HG03097 (cell line): ENCODE data around the gene NAE1.

Experiments used
- ATAC-seq: cut with Tn5 transposase; IDR thresholded peaks from one replicate; pipeline ENCODE4 v1.9.1; 2021; ENCODE audit not compliant: unreplicated experiment, low FRiP score

The NAE1 gene

DNA sequence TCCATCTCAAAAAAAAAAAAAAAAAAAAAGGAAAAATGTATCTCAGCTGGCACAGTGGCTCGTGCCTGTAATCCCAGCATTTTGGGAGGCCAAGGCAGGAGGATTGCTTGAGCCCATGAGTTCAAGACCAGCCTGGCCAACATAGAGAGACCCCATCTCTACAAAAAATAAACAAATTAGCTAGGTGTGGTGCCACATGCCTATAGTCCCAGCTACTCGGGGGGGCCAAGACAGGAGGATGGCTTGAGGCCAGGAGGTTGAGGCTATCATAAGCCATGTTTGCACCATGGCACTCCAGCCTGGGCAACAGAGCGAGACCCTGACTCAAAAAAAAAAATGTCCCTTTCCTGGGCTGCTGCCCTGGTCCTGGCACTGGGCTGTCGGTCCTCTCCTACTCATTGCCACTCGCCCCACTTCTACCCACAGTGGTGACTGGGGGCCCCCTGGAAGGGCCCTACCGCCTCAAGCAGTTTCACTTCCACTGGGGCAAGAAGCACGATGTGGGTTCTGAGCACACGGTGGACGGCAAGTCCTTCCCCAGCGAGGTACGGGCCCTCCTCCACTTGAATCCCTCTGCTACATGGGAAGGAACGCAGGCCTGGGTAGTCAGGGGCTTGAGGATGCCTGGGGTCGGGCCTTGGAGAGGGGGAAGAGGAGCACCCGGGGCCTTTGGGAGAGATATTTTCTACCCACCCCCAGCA lies 19.5 kb upstream of the NAE1 start:
- ATAC-seq = no peak

DNA sequence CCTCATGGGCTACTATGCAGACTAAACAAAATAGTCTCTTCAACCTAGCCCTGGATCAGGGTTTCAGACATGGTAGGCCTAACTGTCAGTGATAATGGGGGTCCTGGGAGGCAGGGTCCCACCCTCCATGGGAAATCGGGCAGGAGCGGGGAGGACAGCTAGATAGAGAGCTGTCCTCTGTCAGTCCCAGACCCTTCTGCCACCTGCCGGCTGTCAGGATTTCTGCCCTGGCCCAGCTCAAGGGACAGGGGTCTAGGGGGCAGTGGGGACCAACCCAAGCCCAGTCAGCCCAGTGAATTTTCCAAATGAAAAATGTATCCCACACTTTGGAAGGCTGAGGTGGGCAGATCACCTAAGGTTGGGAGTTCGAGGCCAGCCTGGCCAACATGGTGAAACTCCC lies 18.8 kb upstream of the NAE1 start:
- no peak for ATAC-seq

DNA sequence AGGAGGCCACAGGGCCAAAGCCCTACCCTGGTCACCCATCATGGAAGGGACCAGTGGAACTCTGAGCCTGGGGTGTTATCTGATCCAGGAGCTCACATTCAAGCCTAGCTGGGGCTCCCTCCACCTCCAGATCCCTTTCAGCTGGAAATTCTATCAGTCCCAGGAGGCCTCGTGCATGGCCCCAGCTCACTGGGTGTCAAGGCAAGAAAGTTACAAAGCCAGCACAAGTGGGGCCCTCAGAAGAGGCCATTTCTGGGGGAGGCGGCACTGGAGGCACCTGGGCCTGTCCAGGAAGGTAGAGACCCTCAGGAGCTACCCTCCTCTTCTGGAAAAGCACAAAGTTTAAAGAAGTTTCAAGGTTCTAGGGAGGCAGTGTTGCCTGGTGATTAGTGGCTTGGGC lies 18.2 kb upstream of the NAE1 start:
- ATAC-seq = no peak

DNA sequence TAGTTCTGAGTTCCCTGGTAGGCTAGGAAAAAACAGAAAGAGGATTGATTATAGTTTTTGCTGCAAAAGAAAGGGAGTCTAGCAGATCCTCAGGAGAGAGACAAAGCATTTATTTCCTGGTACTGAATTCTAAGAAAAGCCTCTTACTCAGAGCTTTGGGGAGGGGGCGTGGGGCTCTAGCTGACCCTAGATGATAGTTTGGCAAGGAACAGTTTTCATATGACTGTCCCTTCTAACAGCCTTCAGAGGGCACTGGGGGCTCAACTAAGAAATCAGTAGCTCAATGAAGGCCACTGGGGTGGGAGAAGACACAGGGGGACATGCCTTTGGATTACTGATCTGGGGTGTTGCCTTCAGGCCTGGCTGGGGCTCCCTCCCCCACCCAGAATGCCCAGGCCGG lies 17.4 kb upstream of the NAE1 start:
- no peak for ATAC-seq

DNA sequence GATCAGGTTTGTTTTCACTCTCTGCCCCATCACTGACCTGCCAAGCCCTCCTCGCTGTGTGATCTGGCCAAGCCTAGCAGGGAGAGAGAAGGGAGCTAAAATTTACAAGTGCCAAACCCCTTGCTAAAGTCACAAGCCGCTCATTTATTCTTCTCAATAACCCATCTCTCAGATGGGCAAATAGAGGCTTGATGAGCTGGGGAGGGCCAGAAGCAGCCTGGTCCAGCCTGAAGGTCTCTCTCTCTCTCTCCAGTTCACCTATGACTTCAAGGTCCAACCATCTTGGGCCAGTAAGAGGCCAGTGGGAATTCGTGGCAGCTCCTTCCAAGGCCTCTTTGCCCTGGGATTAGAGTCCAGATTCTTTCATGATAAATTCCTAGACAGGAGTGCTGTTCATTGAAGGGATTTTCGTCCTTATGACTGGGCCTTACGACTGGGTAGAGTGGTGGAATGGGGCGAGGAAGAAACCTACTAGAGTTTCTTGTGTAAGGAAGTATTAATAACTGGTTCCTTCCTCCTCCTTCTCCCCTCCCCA lies 16.8 kb upstream of the NAE1 start:
- ATAC-seq = no peak

DNA sequence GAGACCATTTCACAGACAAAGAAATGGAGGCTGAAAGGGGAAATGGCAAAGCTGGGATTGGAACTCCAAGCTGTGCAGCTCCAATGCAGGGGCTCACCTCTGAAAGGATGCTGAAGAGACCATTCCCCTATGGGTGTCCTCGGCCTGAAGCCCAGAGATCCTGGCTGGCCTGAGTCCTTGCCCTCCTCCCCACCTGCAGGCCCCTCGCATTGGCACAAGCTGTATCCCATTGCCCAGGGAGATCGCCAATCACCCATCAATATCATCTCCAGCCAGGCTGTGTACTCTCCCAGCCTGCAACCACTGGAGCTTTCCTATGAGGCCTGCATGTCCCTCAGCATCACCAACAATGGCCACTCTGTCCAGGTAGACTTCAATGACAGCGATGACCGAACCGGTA lies 16.1 kb upstream of the NAE1 start:
- no peak for ATAC-seq

DNA sequence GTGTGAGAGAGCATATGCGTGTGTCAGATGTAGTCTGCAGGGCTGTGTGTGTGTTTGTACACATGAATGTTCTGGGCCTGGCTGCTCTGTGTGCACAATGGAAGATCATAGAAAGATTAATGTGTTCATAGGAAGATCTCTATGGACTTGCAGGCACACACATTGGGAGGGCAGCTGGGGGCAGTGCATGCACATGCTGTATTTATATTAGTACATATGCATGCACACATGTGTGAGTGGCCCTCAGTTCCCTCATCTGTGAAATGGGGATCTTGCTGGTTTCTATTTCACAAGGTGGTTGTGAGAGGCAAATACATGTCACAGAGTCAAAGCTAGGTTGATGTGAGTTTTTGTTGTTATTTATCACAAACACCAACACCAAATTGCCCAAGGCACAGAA lies 15.5 kb upstream of the NAE1 start:
- ATAC-seq = no peak

DNA sequence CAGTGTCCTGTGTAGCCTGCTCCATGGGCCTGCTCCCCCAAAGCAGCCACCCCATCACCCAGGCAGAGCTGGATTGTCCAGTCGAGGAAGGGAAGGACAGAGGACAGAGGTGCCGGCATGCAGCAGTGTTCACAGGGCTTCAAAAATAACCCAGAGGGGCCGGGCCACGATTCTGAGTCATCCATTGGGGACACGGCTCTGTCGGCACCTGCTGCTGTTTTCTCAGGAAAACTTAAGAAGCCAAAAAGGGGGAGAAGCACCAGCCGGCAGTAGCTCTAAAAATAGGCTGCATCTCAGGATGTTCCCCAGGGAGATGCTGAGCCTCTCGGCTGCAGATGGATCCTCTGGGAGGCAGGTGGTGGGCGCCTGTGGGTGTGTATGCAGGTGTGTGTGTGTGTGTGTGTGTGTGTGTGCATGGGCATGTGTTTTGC lies 15.0 kb upstream of the NAE1 start:
- ATAC-seq = no peak

DNA sequence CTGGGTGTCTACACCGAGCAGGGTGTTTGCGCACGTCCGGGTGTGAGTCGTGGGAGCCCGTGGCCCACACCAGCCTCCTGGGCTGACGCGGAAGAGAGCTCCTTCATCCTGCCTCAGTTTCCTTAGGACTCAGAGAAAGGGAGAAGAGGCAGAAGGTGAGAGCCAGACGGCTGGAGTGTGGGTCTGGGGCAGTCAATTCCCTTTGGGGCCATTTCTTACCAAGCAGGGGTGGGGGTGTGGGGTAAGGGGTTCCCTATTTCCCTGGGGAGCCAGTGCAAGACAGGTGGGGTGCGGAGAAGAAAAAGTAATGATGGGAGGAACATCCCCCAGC lies 14.3 kb upstream of the NAE1 start:
- ATAC-seq = no peak

DNA sequence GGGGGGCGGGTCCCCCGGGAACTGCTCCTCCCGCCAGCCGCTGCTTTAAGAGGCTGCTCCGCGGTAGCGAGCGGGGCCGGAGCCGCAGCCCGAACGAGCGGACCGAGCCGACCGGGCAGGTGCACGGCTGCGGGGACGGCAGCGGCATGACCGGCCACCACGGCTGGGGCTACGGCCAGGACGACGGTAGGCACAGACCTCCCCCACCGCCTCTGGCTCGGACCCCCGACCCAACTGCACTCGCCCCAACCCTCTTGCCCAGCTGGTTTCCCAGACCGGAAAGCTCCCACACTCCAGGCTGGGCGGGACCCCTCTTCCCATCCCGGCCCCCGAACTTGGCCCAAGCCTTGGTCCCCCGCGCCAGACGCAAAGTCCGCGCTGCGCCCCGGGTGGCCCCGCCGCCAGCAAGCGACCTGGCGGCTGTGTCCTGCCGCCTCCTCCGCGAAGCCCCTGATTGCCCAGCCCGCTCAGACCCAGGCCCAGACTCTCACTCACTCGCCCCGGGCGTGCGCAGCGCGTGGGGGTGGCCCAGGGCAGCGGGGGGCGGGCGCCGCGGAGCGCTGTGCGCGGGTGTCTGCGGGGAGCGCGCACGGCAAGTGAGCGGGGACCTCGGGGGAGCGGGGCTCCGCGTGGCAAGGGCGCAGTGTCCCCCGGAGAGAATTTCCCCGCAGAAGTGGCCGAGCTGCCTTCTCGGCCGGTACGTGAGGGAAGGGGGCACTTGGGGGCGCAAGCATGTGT lies 13.7 kb upstream of the NAE1 start, which contains the start of gene CA7:
TSS of gene CA7 (plus strand) at position 73 of the 738 bp plus-strand sequence. CDS start at position 147, 74 bp downstream.
- ATAC-seq = no peak

DNA sequence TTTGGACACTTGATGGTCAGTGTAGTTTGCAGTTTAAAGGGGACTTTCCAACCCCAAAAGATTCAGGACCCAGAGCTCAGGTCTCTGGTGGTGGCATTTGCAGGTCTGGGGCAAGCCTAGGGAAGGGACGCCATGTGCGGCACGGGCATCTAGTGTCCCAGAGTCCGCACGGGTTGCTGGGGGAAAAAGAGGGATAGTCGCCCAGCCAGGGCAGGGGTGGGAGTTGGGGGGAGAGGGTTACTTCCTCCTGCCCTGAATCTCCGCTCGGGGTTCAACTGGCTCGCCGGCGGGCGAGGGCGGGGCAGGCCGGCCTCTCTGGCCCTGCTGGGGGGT lies 13.2 kb upstream of the NAE1 start:
- no peak for ATAC-seq

DNA sequence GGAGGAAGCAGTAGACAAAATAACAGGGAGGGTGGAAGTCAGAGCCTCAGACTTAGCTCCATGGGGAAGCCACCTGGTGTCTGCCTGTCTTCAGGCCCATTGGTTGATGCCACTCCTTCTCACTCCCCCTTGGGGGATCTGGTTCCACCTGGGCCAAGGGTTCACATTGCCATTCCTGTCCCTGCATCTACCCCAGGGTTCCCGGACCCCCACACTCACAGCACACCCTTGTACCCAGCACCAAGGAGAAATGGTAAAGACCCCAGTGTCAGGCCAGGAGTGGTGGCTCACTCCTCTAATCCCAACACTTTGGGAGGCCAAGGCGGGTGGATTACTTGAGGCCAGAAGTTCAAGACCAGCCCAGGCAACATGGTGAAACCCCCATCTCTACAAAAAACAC lies 12.4 kb upstream of the NAE1 start:
- no peak for ATAC-seq

DNA sequence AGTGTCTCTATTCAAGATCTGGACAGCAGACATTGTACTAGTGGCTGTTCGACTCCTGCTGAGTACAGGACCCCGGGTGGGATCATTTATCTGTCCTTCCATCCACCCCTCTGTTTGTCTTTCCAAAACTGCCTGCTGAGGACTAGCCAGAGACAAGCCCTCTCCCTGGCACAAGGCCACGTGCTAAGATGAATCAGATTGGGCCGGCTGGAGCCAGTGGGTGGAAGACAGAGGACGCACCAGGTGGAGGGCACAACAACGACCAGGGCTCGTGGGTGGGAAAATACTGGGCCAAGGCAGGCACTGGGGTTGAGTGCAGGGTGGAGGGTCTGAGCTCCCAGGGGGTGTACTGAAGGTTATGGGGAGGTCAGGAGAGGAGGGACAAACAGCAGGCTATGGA lies 12.0 kb upstream of the NAE1 start:
- ATAC-seq = no peak

DNA sequence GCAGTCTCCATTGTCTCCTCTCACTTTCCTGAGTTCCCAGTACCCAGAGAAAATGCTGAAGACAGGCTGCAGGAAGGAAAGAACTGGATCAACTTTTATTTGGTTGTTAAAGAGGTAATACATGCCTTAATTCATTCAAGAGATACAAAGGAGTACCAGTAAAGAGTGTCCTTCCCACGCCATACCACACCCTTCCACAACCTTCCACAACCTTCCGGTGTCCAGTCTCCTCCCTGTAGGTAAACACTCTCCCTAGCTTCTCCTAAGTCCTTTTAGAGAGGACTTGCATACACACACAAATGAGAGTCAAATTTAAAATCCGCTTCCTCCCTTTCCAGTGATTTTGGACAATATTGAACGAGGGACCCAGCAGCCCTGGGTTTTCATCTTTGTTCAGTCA lies 10.6 kb upstream of the NAE1 start:
- ATAC-seq = no peak

DNA sequence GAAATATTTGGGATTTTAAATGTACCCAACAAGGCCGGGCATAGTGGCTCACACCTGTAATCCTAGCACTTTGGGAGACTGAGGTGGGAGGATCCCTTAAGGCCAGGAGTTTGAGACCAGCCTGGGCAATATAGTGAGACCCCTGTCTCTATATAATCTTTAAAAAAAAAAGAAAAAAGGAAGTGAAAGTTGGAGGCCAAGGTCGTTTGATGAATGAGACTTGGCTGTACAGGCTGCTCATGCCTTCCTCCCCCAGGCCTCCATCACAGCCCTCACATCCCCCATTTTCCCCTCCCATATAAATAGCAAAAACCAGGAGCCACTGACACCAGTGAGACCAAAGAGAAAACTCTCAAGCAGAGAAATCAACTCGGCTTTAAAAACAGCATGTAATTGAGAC lies 10.1 kb upstream of the NAE1 start:
- no peak for ATAC-seq

DNA sequence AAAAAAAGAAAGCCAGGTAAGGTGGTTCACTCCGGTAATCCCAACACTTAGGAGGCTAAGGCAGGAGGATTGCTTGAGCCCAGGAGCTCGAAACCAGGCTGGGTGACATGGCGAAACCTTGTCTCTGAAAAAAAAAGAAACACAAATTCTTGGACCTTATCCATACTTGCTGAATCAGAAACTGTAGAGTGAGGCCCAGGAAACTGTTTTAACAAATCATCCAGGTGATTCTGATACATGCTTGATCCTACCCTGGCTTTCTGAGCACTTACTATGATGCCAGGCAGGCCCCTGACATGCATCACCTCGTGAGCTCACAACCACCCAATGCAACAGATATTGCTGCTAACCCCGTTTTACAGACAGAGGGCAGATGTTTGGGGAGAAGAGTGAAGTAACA lies 4.0 kb upstream of the NAE1 start:
- no peak for ATAC-seq

DNA sequence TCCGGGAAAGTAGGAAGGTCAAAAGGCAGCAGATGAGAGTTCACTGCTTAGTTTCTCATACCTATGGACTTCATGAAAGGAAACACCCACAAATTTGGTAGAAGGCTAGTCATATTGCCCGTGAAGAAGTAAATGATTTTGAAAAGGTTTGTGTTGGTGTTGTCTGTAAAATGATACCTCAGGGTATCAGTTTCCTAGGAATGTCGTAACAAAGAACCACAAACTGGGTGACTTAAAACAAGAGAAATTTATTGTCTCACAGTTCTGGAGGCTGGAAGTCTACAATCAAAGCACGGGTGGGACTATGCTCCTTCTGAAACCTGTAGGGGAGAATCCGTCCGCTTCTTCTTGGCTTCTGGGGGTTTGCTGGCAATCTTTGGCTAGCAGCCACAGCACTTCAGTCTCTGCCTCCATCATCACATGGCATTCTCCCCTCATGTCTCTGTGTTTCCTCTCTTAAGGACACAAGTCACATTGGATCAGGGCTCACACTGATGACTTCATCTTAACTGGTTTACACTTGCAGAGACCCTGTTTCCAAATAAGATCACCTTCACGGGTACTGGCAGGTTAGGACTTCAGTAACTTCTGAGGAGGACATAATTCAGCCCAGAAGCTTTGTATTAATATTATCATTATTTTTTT lies 2.0 kb upstream of the NAE1 start:
- ATAC-seq = no peak

DNA sequence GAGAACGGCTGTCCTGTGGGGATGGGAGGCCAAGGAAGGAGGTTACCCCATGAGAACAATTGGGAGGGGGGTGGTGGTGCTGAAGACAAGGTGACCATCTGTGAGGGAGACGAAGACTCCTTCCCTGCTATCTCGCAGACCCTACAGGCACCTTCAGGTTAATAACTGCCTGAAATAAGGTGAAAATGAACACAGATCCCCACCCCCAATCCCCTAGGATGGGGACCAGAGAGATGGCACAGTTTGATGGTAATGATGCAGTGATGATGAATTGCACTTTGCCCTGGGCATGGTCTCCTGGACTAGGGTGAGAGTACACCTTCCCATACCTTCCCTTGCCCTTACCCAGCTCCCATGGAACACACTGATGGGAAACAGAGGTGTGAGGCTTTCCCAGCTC lies 1.4 kb upstream of the NAE1 start:
- ATAC-seq = no peak

DNA sequence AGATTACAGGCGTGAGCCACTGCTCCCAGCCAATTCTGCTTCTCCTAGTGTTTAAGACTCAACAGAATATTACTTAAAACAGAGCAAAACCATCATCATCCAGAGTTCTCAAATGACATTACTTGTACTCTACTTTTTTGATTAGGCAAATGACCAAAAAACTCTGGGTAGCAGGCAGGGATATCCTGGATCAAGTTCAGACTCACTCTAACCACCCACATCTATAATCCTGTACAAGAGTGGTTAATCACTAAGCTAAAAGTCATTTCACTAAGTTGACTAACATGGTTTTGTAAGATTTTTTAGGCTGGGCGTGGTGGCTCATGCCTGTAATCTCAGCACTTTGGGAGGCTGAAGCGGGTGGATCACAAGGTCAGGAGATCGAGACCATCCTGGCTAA lies 6.8 kb downstream of the NAE1 start:
- no peak for ATAC-seq

DNA sequence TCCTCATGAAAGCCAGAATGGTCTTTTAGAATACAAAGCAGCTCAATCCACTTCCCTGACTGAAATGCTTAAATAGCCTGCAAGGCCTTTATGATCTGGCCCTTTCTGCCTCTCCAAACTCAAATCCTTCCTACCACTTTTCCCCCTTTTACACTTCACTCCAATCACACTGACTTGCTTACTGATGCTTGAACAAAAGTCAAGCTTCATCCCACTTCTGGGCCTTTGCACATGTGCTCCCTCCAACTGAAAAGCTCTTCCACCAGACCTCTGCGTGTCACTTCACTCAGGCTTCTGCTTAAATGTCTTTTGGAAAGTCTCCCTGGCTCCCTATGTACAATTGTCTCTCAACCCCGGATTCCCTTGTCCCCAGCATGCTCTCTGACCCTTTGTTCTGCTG lies 16.0 kb downstream of the NAE1 start:
- no peak for ATAC-seq

DNA sequence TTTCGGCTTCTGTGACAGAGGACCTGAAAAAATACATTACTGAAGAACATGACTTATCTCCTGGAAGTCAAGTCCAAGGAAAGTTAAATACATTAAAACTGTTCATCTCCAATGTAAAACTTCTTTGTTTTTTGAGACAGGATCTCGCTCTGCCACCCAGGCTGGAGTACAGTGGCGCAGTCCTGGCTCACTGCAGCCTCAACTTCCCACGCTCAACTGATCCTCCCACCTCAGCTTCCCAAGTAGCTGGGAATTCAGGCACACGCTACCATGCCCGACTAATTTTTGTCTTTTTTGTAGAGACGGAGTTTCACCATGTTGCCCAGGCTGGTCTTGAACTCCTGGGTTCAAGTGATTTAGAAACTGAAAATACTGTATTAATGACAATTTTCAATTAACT lies 19.7 kb downstream of the NAE1 start:
- no peak for ATAC-seq

DNA sequence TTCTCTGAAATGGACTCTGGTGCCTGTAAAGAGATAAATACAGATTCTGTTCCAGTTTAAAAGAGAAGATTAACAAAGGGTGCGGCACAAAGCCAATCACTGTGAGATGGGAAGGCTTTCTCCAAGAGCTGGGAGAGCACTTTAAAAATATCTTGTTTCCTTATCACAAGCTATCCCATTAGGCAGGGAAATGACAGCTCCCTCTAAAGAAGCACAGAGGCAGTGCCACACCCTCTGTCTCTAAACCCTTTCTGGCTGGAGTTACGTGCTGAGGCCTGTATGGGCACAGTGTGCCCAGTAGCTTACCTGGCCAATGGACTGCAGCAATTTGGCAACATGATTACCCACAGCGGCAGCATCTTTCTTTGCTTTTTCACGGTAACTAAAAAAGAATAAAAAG lies 20.4 kb downstream of the NAE1 start:
- no peak for ATAC-seq
